Central memory CD8-positive, alpha-beta T cell (primary cell): Measurements from ENCODE around the gene PKHD1.

Source experiments
- ATAC-seq: fragments of 150-1000 bp; cut with Tn5 transposase; replicated peaks from 2 replicates; pipeline ENCODE4 v1.10.0; 2022; ENCODE audit warnings: mild to moderate bottlenecking, moderate FRiP score, moderate number of reproducible peaks; ENCODE audit not compliant: poor library complexity, severe bottlenecking; ENCODE audit errors: extremely low read depth
- DNase-seq, 2 donors: peaks; one replicate each; pipeline ENCODE4 v3.0.0; 2021; ENCODE audit warnings: low spot score in 2 of 2
- H3K27ac Mint-ChIP-seq: one replicate; pipeline ENCODE4 v1.8.0; 2022; ENCODE audit warnings: low read depth, mild to moderate bottlenecking, moderate library complexity, mixed read lengths
- H3K27me3 Mint-ChIP-seq: one replicate; pipeline ENCODE4 v1.8.0; 2022; ENCODE audit warnings: mixed read lengths
- H3K36me3 Mint-ChIP-seq: one replicate; pipeline ENCODE4 v1.8.0; 2022; ENCODE audit warnings: mild to moderate bottlenecking, moderate library complexity, mixed read lengths; ENCODE audit not compliant: insufficient read depth
- H3K4me1 Mint-ChIP-seq: one replicate; pipeline ENCODE4 v1.8.0; 2022; ENCODE audit warnings: mixed read lengths
- H3K4me3 Mint-ChIP-seq: one replicate; pipeline ENCODE4 v1.8.0; 2022; ENCODE audit warnings: mild to moderate bottlenecking, moderate library complexity, mixed read lengths
- H3K9me3 Mint-ChIP-seq: one replicate; pipeline ENCODE4 v1.8.0; 2022; ENCODE audit warnings: mixed read lengths

PKHD1 gene

GRCh38 chr6:51570168-51570921 is 517.1 kb downstream of the PKHD1 start:
- DNase-seq (no peak), ATAC-seq (no peak)
- no peaks in the 10 kb centered on the region for H3K4me1 Mint-ChIP-seq
- H3K36me3 Mint-ChIP-seq, result peaks cover 2% of the 10 kb centered on the region
- H3K27me3 Mint-ChIP-seq, result no peaks in the 10 kb centered on the region
- peaks cover 11% of the 10 kb centered on the region for H3K9me3 Mint-ChIP-seq
- no peak overlapping the region for H3K4me3 Mint-ChIP-seq
- H3K27ac Mint-ChIP-seq, result no peak overlapping the region

- Mint-ChIP-seq H3K4me1 (no peaks in the 10 kb centered on the region), H3K27ac (no peak overlapping the region), H3K4me3 (no peak overlapping the region), H3K9me3 (peaks cover 11% of the 10 kb centered on the region), H3K27me3 (no peaks in the 10 kb centered on the region), H3K36me3 (peaks cover 4% of the 10 kb centered on the region)
- no peak for ATAC-seq
- no peak for DNase-seq
Observed at GRCh38 chr6:51569594-51569993, 517.8 kb downstream of the PKHD1 start.

GRCh38 chr6:51568771-51569170 is 518.6 kb downstream of the PKHD1 start:
- H3K36me3 Mint-ChIP-seq, result peaks cover 4% of the 10 kb centered on the region
- no peak overlapping the region for H3K27ac Mint-ChIP-seq
- no peak overlapping the region for H3K4me3 Mint-ChIP-seq
- H3K27me3 Mint-ChIP-seq, result no peaks in the 10 kb centered on the region
- no peak for ATAC-seq
- peaks cover 11% of the 10 kb centered on the region for H3K9me3 Mint-ChIP-seq
- no peaks in the 10 kb centered on the region for H3K4me1 Mint-ChIP-seq
- no peak for DNase-seq

GRCh38 chr6:51565472-51565871 is 521.9 kb downstream of the PKHD1 start:
- Mint-ChIP-seq H3K27me3 (no peaks in the 10 kb centered on the region), H3K36me3 (peaks cover 2% of the 10 kb centered on the region), H3K27ac (no peak overlapping the region), H3K4me1 (no peaks in the 10 kb centered on the region), H3K4me3 (no peak overlapping the region), H3K9me3 (no peaks in the 10 kb centered on the region)
- DNase-seq (no peak), ATAC-seq (no peak)
